Measurements from ENCODE around the gene CLEC14A.

Gene CLEC14A

GRCh38 chr14:38248321-38249028 is 7.4 kb downstream of the CLEC14A start:
- no peak for DNase-seq

DNA sequence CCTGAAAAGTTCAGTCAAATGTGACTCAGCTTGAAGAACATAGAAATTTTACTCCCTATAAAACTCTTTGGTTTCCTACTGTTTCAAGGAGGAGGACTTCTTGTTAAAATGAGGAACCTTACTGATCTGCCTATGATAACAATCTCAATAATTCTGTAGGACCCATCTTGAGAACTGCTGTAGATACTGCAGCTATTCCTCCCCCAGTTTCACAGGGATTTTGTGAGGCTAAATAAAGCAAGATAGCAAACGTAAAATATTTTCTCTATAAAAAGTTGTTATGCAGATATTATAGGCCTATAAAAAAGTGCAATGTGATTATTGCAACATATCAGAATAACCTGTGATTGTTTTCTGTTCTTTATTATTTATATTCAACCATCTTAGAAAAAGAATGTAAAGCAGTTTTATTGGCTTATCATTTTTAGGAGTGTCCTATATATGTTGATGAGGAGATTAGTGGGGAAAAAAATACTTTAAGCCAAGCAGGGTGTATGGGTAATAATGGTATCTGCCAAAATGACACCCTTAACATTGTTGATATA is 12.1 kb downstream of the CLEC14A start:
- no peak for DNase-seq

DNA sequence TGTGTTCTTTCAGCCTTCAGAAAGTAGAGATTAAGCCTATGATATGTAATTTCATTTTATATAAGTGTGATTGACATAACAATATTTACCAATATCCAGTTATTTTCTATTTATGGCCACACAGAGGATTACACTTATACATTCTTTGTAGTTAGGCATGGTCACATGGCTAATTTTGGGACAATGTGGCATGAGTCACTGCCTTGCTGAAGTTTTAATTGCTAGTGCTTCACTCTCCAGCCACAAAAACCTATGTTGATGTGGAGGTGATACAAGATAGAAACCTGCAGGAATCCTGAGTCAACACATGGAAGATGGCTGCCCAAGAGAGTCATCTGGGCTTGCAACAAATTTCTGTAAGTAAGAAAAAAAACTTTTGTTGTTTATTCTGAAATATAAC is 17.0 kb downstream of the CLEC14A start:
- DNase-seq, result no peak

GRCh38 chr14:38238332-38238731 is 17.6 kb downstream of the CLEC14A start:
- no peak for DNase-seq

- DNase-seq, result no peak
These were observed 22.7 kb downstream of the CLEC14A start for GRCh38 chr14:38233218-38233617.

DNA sequence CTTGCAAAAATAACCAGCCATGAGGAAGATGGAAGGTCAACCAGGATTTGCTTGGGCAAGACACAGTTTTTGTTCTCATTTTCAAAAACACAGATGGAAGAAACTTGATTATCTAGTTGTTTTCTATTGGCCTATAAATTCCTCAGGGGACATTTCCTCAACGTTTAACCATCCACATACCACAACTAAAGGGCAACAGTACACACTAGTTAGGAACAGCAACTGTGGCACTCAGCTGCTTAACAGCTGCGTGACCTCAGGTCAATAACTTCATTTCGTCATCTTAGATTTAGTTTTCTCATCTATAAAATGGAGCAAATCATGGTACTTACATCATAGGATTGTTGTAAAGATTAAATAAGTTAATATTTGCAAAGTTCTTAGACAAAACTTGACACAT is 29.5 kb downstream of the CLEC14A start:
- no peak for DNase-seq

- DNase-seq, result no peak
These were observed 29.9 kb downstream of the CLEC14A start for GRCh38 chr14:38225946-38226345.

GRCh38 chr14:38224338-38224737 is 31.6 kb downstream of the CLEC14A start:
- no peak for DNase-seq

DNA sequence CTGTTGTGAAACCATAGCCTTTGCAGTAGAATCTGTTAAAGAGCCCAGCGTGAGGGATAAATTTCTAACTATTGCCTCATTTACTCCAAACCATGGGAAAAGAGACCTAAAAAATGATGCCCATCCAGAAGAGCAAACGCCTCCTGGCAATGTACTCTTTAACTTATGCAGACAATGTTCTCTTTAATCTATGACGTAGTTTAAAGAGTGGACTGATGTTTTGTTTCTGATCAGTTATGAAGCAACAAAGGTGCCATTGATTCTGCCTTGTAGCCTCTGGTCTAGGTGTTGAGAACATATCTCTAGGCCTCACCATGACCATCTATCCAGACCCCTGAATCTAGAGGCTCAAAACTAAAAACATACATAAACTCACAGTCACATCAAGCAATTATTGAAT is 34.8 kb downstream of the CLEC14A start:
- no peak for DNase-seq

DNA sequence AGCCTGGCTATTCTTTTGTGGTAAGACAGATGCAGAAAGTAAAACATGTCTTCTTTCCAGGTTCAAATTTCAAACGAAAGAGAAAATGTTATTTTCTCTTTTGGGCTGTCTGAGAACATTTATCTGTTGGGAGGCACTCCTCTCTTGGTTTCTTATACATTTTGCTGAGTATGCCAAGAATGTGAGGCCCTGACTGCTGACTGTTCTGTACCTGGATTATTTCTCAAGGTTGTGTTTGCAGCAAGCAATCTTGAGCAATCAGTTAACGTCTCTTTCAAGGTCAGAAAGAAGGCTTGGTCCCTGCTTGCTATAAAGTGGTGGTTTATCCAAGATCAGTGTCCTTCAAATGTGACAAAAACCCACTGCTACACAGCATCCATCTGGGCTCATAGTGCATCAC is 38.3 kb downstream of the CLEC14A start:
- no peak for DNase-seq

GRCh38 chr14:38213001-38213400 is 42.9 kb downstream of the CLEC14A start:
- DNase-seq, result no peak

GRCh38 chr14:38212111-38212510 is 43.8 kb downstream of the CLEC14A start:
- no peak for DNase-seq

DNA sequence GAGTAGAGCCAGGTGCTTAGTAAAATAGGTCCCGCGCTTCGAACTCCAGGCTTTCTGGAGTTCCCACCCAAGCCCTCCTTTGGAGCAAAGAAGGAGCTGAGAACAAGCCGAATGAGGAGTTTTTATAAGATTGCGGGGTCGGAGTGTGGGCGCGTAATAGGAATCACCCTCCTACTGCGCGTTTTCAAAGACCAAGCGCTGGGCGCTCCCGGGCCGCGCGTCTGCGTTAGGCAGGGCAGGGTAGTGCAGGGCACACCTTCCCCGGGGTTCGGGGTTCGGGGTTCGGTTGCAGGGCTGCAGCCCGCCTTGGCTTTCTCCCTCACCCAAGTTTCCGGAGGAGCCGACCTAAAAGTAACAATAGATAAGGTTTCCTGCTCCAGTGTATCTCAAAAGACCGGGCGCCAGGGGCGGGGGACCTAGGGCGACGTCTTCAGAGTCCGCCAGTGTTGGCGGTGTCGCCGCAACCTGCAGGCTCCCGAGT is 44.6 kb downstream of the CLEC14A start:
- peak; percentile 19 to 20 for DNase-seq

GRCh38 chr14:38210587-38211216 is 45.2 kb downstream of the CLEC14A start:
- peak; percentile 22 for DNase-seq

DNA sequence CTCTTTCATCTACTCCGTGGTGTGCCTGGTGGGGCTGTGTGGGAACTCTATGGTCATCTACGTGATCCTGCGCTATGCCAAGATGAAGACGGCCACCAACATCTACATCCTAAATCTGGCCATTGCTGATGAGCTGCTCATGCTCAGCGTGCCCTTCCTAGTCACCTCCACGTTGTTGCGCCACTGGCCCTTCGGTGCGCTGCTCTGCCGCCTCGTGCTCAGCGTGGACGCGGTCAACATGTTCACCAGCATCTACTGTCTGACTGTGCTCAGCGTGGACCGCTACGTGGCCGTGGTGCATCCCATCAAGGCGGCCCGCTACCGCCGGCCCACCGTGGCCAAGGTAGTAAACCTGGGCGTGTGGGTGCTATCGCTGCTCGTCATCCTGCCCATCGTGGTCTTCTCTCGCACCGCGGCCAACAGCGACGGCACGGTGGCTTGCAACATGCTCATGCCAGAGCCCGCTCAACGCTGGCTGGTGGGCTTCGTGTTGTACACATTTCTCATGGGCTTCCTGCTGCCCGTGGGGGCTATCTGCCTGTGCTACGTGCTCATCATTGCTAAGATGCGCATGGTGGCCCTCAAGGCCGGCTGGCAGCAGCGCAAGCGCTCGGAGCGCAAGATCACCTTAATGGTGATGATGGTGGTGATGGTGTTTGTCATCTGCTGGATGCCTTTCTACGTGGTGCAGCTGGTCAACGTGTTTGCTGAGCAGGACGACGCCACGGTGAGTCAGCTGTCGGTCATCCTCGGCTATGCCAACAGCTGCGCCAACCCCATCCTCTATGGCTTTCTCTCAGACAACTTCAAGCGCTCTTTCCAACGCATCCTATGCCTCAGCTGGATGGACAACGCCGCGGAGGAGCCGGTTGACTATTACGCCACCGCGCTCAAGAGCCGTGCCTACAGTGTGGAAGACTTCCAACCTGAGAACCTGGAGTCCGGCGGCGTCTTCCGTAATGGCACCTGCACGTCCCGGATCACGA is 46.0 kb downstream of the CLEC14A start:
- DNase-seq, result peak; percentile 32 to 43

GRCh38 chr14:38208618-38209562 is 47.0 kb downstream of the CLEC14A start:
- peak; percentile 19 to 47 for DNase-seq

DNA sequence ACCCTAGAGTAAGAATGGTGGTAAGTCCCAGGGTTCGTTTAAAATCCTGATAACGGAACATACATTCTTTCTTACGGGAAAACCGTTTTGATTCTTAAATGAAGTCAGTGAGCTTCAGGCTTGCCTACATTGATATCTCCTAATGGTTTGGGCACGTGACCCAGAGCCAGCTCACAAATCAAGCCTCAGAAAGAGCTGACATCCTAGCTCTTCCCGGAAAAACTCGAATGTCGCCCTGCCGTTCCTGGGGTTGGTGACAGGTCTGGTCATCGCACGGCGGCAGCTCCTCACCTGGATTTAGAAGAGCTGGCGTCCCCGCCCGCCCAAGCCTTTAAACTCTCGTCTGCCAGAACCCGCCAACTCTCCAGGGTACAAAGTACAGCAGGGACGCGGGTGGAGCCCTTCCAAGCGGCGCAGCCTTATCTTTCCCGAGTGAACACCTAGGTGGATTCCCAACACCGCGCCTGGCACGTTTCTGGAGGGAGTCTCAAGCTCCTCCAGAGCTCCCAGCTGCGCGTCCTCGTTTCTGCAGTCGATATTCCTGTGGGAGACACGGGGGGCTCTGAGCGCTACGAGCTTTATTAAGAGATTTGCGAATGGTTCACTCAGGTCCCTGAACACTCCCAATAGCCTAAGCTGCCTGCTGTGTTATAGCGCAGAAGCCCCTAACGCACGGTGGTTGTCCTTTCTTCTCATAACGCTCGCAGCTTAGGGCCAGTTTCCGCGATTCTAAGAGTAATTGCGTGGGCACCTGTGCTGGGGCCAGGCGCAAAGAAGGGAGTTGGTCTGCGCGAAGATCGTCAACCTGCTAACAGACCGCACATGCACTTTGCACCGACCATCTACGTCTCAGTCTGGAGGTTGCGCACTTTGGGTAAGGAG is 47.9 kb downstream of the CLEC14A start, which contains the start of gene SSTR1:
SSTR1 (plus strand) TSS at position 169 of the 882 bp plus-strand sequence. CDS start 1,486 bp downstream, outside the sequence.
- DNase-seq, result peak in 1 of 2 experiments; percentile 18

DNA sequence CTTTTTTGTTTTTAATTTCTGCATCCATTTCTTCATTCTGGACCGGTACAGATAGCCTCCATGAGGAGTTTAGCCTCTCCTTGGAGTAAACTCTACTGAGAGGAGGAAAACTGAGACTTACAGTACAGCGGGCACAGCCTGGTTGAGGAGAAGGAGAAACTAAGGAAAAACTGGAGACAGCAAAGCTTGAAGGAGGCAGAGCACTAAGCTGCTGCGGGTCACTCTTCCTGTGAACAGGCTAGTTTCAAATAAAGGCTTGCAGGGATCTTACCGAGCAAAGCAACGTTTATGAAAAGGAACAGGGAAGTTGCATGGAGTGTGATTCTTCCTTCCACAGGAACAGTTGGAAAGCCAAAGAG is 48.5 kb downstream of the CLEC14A start:
- DNase-seq, result no peak

DNA sequence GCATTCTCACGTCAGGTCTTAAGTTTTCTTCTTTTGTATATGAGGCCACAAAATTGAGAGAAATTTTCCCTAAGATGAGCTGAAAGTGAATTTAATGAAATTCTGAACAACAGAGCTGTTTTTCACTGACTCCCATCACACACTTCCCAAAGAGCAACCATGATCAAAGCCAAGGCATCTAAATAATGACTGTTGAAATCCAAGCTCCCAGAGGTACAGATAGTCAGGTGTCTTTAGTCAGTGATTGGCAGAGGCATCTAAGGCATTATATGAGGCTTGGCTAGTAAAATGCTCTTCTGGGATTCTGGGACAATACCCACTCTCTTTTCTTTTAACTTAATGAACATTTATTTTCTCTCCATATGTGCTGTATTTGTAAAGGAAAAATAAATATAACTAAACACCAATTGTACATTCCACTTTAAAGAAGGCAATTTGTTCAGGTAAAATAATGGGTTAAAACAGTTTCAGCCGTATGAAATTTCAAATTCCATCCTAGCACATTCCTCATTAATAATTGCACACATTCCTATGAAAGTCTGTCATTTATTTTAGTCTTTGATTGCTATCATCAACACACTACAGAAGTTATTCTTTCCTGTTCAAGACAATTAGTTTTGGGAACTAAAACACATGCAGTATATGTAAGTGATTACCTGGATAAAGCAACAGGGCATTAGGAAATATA is 49.1 kb downstream of the CLEC14A start:
- no peak for DNase-seq
